Measurements from ENCODE around the gene SERGEF.
"Not testable (repeated sequence)": the region's sequence is repeated elsewhere in the genome, so short reads cannot be mapped to it uniquely, and the experiment has no call there.

The SERGEF gene

DNA sequence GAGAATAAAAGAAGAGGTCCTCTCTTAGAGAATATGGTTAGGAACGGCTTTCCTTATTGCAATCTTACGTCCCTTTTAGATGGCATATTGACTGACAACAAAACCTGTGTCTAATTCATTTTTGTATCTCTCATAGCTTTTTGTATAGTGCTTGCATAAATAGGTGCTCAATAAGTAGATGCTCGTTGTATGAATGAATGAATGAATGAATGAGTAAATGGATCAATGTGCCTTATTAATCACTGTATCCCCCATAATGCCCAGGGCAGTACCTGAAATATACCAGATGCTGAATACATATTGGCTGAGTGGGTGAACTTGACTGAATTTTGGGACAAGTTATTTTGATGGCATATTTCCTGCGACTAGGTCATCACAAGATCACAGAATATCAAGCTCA is 97.9 kb downstream of the SERGEF start:
- no peak for DNase-seq (ENCODE audit: low read depth in 2 of 2, low spot score in 1 of 2)

GRCh38 chr11:17907046-17907445 is 105.8 kb downstream of the SERGEF start:
- DNase-seq (ENCODE audit: low read depth in 2 of 2, low spot score in 1 of 2) = no peak

- DNase-seq (ENCODE audit: low read depth in 2 of 2, low spot score in 1 of 2) = no peak
These were observed 106.4 kb downstream of the SERGEF start for GRCh38 chr11:17906436-17906835.

DNA sequence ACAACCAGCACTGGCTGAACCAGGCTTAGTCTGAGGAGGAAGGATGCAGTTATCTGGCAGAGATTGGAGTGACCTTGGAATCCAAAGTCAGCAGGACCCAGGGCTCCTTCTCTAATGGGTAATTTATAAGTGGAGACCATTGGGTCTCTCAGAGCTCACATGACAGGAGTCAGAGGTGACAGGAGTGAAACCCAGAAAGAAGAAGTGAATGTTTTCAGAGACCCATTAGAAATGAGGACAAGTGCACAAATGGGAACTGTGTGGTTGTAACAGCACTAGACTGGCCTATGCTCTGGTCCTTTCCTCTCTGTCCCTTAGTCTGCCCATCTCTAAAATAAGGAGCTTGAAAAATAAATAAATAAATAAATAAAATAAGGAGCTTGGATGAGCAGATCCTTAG is 107.4 kb downstream of the SERGEF start:
- DNase-seq (ENCODE audit: low read depth in 2 of 2, low spot score in 1 of 2) = no peak

DNA sequence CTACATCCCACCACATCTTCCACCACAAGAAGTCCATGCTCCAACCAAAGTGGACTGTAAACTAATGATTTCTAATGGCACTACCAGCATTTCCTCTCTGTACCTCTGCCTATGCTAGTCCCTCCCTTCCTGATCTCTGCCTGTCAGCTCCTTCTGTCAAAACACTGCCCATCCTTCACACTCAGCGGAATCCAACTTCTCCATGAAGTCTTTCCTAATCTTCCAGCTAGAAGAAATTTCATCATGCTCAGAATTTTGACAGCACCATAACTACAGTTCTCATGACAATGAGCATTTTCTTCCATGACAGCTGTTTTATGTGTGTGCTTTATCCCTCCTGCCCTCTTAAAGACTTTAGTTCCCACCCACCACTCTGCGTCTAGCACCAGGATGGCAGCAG is 111.4 kb downstream of the SERGEF start:
- DNase-seq (ENCODE audit: low read depth in 2 of 2, low spot score in 1 of 2) = no peak

DNA sequence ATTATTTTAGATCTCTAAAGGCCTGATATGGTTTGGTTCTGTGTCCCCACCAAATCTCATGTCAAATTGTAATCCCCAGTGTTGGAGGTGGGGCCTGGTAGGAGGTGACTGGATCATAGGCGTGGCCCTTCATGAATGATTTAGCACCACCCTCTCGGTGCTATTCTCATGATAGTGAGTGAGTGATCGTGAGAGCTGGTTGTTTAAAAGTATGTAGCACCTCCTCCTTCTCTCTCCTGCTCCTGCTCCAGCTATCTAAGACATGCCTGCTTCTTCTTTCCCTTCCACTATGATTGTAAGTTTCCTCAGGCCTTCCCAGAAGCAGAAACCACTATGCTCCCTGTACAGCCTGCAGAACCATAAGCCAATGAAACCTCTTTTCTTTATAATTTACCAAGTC is 114.1 kb downstream of the SERGEF start:
- DNase-seq (ENCODE audit: low read depth in 2 of 2, low spot score in 1 of 2) = no peak

- DNase-seq (ENCODE audit: low read depth in 2 of 2, low spot score in 1 of 2) = no peak
These were observed 114.8 kb downstream of the SERGEF start for GRCh38 chr11:17898071-17898470.

- no peak for DNase-seq (ENCODE audit: low read depth in 2 of 2, low spot score in 1 of 2)
These were observed 115.4 kb downstream of the SERGEF start for GRCh38 chr11:17897495-17897894.

GRCh38 chr11:17896496-17897151 is 116.2 kb downstream of the SERGEF start:
- not testable (repeated sequence) for DNase-seq (ENCODE audit: low read depth in 2 of 2, low spot score in 1 of 2)

DNA sequence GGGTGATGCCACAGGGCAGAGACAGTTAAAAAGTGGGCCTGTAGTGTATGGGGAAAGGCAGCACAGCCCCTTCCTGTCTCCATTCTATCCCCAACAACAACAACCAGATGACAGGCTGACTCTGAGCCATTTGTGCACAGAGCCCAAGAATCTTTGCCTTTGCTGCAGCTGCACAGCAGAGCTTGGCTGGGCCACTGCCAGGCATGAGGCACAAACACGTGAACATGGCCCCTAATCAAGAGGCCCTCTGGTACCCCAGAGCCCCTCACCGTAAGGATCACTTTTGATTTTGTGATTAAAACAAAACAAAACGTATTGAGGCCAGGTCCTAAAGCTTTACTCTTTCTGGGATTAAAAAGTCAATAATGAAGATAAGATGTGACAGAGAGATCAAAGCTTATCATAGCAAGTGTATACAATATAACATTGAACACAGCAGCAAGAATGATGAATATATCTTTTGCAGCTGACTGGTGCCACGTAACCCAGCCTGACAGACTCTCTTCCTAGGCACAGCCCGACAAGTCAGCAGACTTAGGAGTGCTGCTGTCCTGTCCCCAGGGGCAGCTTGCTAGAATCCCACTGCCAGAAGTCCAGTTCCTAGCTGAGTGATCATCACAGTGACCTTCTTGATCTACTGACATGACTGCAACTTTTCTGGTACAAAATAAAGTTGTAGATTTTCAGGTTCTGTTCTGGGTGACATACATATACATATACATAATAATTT is 117.8 kb downstream of the SERGEF start:
- DNase-seq (ENCODE audit: low read depth in 2 of 2, low spot score in 1 of 2) = no peak

- DNase-seq (ENCODE audit: low read depth in 2 of 2, low spot score in 1 of 2) = no peak
These were observed 120.4 kb downstream of the SERGEF start for GRCh38 chr11:17892409-17892808.

GRCh38 chr11:17890325-17890724 is 122.5 kb downstream of the SERGEF start:
- no peak for DNase-seq (ENCODE audit: low read depth in 2 of 2, low spot score in 1 of 2)

DNA sequence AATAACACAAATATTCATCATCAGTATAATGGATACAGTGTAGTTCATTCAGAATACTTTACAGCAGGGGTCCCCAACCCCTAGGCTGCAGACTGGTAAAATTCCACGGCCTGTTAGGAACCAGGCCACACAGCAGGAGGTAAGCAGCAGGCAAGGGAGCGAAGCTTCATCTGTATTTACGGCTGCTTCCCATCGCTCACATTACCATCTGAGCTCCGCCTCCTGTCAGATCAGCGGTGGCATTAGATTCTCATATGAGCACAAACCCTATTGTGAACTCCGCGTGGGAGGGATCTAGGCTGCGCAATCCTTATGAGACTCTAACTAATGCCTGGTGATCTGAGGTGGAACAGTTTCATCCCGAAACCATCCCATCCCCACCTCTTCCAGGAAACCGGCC is 125.1 kb downstream of the SERGEF start:
- DNase-seq (ENCODE audit: low read depth in 2 of 2, low spot score in 1 of 2) = no peak

DNA sequence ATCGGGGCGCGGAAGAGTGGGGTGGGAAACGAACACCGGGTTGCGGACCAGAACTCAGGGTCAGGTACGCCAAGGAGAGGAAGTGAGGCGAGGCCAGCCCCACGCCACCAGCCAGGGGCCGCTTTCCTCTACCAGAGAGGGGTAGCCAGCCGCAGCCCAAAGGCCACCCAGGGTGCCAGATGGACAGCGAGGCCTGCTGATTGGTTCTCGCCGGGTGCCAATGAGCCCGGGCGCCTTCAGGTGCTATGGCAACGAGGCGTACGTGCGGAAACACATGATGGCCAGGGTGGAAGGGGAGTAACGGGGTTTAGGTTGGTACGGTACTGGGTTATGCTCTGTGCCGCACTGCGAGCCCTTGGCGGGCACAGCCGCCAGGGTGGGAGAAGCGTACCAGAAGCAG is 128.9 kb downstream of the SERGEF start:
- no peak for DNase-seq (ENCODE audit: low read depth in 2 of 2, low spot score in 1 of 2)

GRCh38 chr11:17883057-17883456 is 129.8 kb downstream of the SERGEF start:
- DNase-seq (ENCODE audit: low read depth in 2 of 2, low spot score in 1 of 2) = no peak

GRCh38 chr11:17878743-17879142 is 134.1 kb downstream of the SERGEF start:
- DNase-seq (ENCODE audit: low read depth in 2 of 2, low spot score in 1 of 2) = no peak

- no peak for DNase-seq (ENCODE audit: low read depth in 2 of 2, low spot score in 1 of 2)
These were observed 135.0 kb downstream of the SERGEF start for GRCh38 chr11:17877886-17878285.

DNA sequence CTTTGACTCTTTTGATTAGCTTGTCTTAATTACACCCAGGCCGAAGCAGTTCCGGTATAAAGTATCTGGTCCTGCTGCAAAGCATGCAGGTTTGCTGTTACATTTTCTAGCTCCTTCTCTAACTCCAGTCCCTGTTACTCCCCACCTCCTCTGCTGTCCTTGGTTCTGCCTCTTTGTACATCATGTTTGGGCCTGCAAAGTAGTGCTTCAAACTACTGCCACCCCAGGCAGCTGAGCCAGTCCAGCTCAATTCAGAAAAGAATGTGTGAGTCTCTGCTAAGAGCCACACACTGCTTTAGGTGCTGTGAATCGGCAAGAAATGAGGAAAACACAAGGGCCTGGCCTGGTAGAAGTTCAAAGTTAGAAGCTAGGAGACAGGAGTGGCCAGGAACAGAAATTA is 136.0 kb downstream of the SERGEF start:
- DNase-seq (ENCODE audit: low read depth in 2 of 2, low spot score in 1 of 2) = no peak

DNA sequence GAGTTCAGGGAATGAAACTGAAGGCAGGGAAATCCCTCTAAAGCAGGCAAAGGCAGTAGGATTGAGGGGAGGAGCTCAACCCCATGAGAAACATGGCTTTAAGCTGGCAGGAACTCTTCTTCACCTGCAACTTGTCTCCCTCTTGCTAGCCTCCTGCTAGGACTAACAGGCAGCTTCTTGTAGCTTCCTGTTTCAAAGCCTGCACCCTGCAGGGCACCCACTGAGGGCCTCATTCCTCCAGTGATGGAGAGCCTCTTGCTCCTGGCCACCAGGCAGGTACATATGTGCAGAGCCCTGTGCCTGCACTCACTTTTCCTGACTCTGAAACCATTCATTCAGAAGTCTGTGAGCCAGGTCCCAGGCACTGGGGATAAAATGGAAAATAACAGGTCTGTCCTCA is 137.0 kb downstream of the SERGEF start:
- no peak for DNase-seq (ENCODE audit: low read depth in 2 of 2, low spot score in 1 of 2)

DNA sequence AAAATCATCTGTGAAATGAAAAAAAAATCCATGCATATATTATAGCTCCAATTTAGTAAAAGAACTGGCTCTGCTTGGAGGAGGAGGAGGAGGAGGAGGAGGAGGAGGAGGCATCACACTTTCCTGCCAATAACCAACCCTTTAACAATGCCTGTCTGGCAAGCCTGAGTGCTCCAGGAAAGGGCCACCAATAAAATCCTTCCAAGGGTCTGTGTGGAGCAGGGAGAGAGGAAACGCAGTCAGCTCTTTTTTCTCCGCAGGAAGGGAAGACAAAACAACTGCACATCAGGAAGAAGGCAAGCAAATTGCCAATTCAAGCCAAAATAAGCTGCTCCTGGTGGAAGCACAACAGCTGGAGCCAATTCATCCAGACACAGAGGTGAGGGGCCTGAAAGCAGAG is 139.3 kb downstream of the SERGEF start:
- no peak for DNase-seq (ENCODE audit: low read depth in 2 of 2, low spot score in 1 of 2)

- not testable (repeated sequence) for DNase-seq (ENCODE audit: low read depth in 2 of 2, low spot score in 1 of 2)
These were observed 144.4 kb downstream of the SERGEF start for GRCh38 chr11:17868398-17868797.

GRCh38 chr11:17867341-17867740 is 145.5 kb downstream of the SERGEF start:
- no peak for DNase-seq (ENCODE audit: low read depth in 2 of 2, low spot score in 1 of 2)

Data from stimulated activated CD8-positive, alpha-beta memory T cell treated with anti-CD3 and anti-CD28 coated beads, Interleukin-4, amount 100 ng/mL, for 1 hour (primary cell).